Activated effector memory CD4-positive, alpha-beta T cell treated with anti-CD3 and anti-CD28 coated beads, Interleukin-2, amount 50 U/mL, for 16 hours (primary cell): ENCODE data around the gene PTPRM.

ENCODE experiments used
- DNase-seq: peaks from one replicate; pipeline ENCODE4 v3.0.0-alpha.2; 2020

Gene PTPRM

GRCh38 chr18:8386669-8387380 lies 819.7 kb downstream of the PTPRM start:
- DNase-seq: no peak

GRCh38 chr18:8389391-8390340 lies 822.5 kb downstream of the PTPRM start:
- no peak for DNase-seq

- no peak for DNase-seq
Observed at GRCh38 chr18:8391068-8391467, 824.0 kb downstream of the PTPRM start.

GRCh38 chr18:8396254-8396653 lies 829.1 kb downstream of the PTPRM start:
- no peak for DNase-seq

- no peak for DNase-seq
Observed at GRCh38 chr18:8397034-8397433, 829.9 kb downstream of the PTPRM start.

GRCh38 chr18:8399138-8399537 lies 832.0 kb downstream of the PTPRM start:
- no peak for DNase-seq

GRCh38 chr18:8400193-8400752 lies 833.2 kb downstream of the PTPRM start:
- no peak for DNase-seq

GRCh38 chr18:8400825-8401224 lies 833.7 kb downstream of the PTPRM start:
- no peak for DNase-seq

- DNase-seq: no peak
Observed at GRCh38 chr18:8401606-8402005, 834.5 kb downstream of the PTPRM start.

- DNase-seq: no peak
Observed at GRCh38 chr18:8402237-8402636, 835.1 kb downstream of the PTPRM start.

- DNase-seq: no peak
Observed at GRCh38 chr18:8403713-8404112, 836.6 kb downstream of the PTPRM start.

- no peak for DNase-seq
Observed at GRCh38 chr18:8406186-8406867, 839.2 kb downstream of the PTPRM start.

GRCh38 chr18:8406868-8407250 lies 839.7 kb downstream of the PTPRM start:
- no peak for DNase-seq

GRCh38 chr18:8409151-8409550 lies 842.0 kb downstream of the PTPRM start:
- DNase-seq: no peak

- DNase-seq: no peak
Observed at GRCh38 chr18:8411492-8411891, 844.4 kb downstream of the PTPRM start.

- no peak for DNase-seq
Observed at GRCh38 chr18:8412117-8412516, 845.0 kb downstream of the PTPRM start.

GRCh38 chr18:8413189-8413588 lies 846.1 kb downstream of the PTPRM start:
- DNase-seq: no peak

GRCh38 chr18:8413751-8414150 lies 846.6 kb downstream of the PTPRM start:
- no peak for DNase-seq

GRCh38 chr18:8416212-8417019 lies 849.3 kb downstream of the PTPRM start:
- DNase-seq: no peak

- no peak for DNase-seq
Observed at GRCh38 chr18:8422391-8422790, 855.3 kb downstream of the PTPRM start.

GRCh38 chr18:8423051-8423557 lies 856.0 kb downstream of the PTPRM start:
- DNase-seq: no peak

GRCh38 chr18:8424481-8424880 lies 857.4 kb downstream of the PTPRM start:
- DNase-seq: no peak
